HG03025 (cell line): Measurements from ENCODE around the gene ABCB11.
"Not testable (repeated sequence)": the region's sequence is repeated elsewhere in the genome, so short reads cannot be mapped to it uniquely, and the experiment has no call there.

Experiments
- ATAC-seq: cut with Tn5 transposase; IDR thresholded peaks from one replicate; pipeline ENCODE4 v1.9.1; 2021; ENCODE audit warnings: mild to moderate bottlenecking, moderate library complexity; ENCODE audit not compliant: unreplicated experiment, low FRiP score

ABCB11 gene

GRCh38 chr2:168901003-168901402 is 130.1 kb downstream of the ABCB11 start, which contains the start of gene G6PC2:
TSS of gene G6PC2 (plus strand) at chr2:168901291. CDS start at chr2:168901332, 41 bp downstream.
- ATAC-seq = no peak

- no peak for ATAC-seq
These were observed 133.7 kb downstream of the ABCB11 start for GRCh38 chr2:168897449-168897848.

DNA sequence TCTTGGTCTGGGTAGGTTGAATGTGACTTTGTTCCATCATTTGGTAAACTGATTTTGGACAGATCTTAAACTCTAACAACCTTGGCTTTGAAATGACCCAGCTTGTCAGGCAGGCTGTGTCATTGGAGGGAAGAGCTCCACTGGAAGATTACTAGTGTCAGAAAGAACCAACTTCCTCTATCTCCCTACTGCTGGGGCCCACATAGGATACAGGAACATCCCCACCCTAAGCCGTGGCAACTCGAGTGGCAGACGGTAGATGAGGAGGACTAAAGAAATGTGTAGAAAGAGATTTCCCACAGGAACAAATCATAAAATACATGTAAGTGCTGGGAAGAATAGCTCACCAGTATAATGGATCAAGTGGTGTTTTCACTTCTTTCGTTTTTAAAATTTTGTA is 134.3 kb downstream of the ABCB11 start:
- ATAC-seq = no peak

GRCh38 chr2:168895771-168896170 is 135.4 kb downstream of the ABCB11 start:
- no peak for ATAC-seq

DNA sequence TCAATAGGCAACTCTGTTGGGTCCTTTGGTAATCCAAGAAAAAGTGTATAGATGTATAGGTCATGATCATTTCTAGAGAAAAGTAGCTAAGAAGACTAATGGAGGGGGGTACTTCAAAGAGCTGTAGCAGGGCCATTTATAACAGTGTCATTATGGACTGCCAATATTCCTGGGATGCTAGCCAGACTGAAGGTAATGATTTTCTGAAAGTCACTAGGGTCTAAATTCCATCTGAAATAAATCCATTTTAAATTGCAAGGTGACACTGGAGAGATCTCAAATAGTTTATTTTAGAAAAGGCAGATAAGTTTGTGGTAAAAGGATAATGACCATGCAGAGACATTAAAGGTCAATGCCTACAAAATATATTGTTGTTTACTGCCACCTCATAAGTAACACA is 136.4 kb downstream of the ABCB11 start:
- ATAC-seq = no peak

DNA sequence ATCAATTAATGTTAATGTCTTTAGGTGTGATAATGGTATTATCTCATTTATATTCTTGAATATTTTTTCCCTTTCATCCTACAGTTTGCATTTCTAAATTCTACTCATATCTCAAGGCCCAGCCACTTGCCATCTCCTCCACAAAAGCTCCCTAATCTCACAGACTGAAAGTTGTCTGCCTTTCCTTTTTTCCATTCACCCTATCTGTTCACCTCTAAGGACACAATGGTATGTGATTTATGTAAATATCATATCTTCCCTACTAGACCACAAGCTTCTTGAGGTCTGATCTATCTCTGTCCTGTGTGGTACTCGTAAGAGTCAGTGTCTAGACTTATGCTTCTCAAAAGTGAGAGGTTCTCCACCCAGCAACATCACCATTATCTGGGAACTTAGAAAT is 137.0 kb downstream of the ABCB11 start:
- no peak for ATAC-seq

DNA sequence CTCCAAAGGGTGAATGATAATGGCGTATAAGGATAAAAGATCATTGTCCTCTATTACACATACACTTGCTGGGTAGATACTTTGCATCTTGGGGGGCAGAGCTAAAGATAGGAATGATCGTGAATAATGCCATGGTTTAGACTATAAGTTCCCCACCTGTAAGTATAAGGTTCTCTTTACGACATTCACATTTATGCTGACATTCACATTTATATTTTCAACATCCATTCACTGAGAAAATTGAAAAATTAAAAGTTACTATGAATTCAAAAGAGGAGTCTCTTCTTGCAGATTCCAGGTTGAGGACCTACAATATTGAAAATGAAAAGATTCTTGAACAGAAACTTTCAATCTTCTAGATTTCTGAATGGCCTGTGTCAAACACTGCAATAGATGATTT is 138.8 kb downstream of the ABCB11 start:
- ATAC-seq = no peak

- peak; percentile 100 for ATAC-seq
These were observed 140.9 kb downstream of the ABCB11 start, which contains the start of gene SPC25 for GRCh38 chr2:168890006-168890782. TSS of gene SPC25 (minus strand) at chr2:168890430. CDS start at chr2:168889519, 911 bp downstream.

DNA sequence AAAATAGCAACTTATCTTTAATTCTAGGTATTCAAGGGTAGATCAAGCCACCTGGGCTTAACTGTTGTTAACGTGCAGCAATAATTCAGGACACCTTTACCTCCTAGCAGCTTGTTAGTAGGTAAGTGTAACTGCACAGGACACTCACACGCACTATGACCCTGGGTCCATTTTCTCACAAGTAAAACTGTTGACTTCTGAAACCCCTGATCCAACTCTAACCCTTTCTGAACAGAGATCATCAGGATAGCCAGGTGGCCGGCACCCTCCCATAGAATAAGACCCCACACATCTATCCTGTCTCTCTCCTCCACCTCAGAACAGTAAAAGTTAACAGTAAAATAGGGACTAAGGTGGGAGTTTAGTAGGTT is 141.5 kb downstream of the ABCB11 start:
- ATAC-seq = no peak

- no peak for ATAC-seq
These were observed 146.1 kb downstream of the ABCB11 start for GRCh38 chr2:168884975-168885374.

DNA sequence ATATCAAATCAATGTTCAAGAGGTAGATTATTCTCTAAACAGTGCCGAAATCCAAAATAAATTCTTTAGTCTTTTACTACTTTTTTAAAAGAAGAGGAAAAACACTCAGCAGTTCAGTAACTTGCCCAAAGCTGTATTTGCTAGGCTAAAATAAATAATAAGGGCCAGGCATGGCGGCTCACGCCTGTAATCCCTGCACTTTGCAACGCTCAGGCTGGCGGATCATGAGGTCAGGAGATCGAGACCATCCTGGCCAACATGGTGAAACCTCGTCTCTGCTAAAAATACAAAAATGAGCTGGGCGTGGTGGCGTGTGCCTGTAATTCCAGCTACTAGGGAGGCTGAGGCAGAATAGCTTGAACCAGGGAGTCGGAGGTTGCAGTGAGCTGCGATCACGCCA is 149.0 kb downstream of the ABCB11 start:
- not testable (repeated sequence) for ATAC-seq

- no peak for ATAC-seq
These were observed 156.6 kb downstream of the ABCB11 start for GRCh38 chr2:168874368-168875054.

DNA sequence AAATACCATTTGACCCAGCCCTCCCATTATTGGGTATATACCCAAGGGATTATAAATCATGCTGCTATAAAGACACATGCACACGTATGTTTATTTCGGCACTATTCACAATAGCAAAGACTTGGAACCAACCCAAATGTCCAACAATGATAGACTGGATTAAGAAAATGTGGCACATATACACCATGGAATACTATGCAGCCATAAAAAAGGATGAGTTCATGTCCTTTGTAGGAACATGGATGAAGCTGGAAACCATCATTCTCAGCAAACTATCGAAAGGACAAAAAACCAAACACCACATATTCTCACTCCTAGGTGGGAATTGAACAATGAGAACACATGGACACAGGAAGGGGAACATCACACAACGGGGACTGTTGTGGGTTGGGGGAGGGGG is 160.3 kb downstream of the ABCB11 start:
- ATAC-seq = not testable (repeated sequence)
